Measurements from ENCODE around the gene SPG7.
A peak's percentile ranks its signal among the peaks of the same experiment; 100 is the strongest.
"Not testable (repeated sequence)": the region's sequence is repeated elsewhere in the genome, so short reads cannot be mapped to it uniquely, and the experiment has no call there.

Gene SPG7

GRCh38 chr16:89507834-89508590, at the start of gene SPG7:
Gene SPG7, plus strand, starts transcription at chr16:89508403. Its CDS starts 15 bp downstream, at chr16:89508418.
- TF ChIP-seq CTCF (IDR thresholded peaks at IDR 0.05; ENCODE audit: low read depth, low read length) = no peak
- peak within 1 kb of the TSS; percentile 73 to 82 for H3K4me3 ChIP-seq (replicated peaks in 1 of 2; ENCODE audit: low read depth in 2 of 2, low read length in 2 of 2)
- peak; percentile 85 to 90 for DNase-seq (ENCODE audit: low read depth in 2 of 2)

- no peak for TF ChIP-seq CTCF (IDR thresholded peaks at IDR 0.05; ENCODE audit: low read depth, low read length)
- DNase-seq (ENCODE audit: low read depth in 2 of 2) = peak in 1 of 2 donors; percentile 18
- H3K4me3 ChIP-seq (replicated peaks in 1 of 2; ENCODE audit: low read depth in 2 of 2, low read length in 2 of 2) = no peak overlapping the region
Observed at GRCh38 chr16:89458551-89458950, 49.7 kb upstream of the SPG7 start.

- no peak overlapping the region for H3K4me3 ChIP-seq (replicated peaks in 1 of 2; ENCODE audit: low read depth in 2 of 2, low read length in 2 of 2)
- no peak for DNase-seq (ENCODE audit: low read depth in 2 of 2)
- no peak for TF ChIP-seq CTCF (IDR thresholded peaks at IDR 0.05; ENCODE audit: low read depth, low read length)
Observed at GRCh38 chr16:89458967-89459366, 49.2 kb upstream of the SPG7 start.

- no peak for TF ChIP-seq CTCF (IDR thresholded peaks at IDR 0.05; ENCODE audit: low read depth, low read length)
- DNase-seq (ENCODE audit: low read depth in 2 of 2) = no peak
- no peak overlapping the region for H3K4me3 ChIP-seq (replicated peaks in 1 of 2; ENCODE audit: low read depth in 2 of 2, low read length in 2 of 2)
Observed at GRCh38 chr16:89460556-89460955, 47.6 kb upstream of the SPG7 start.

- H3K4me3 ChIP-seq (replicated peaks in 1 of 2; ENCODE audit: low read depth in 2 of 2, low read length in 2 of 2); DNase-seq (ENCODE audit: low read depth in 2 of 2): not testable (repeated sequence)
Observed at GRCh38 chr16:89461890-89462289, 46.3 kb upstream of the SPG7 start.

- not testable (repeated sequence) for H3K4me3 ChIP-seq (replicated peaks in 1 of 2; ENCODE audit: low read depth in 2 of 2, low read length in 2 of 2)
Observed at GRCh38 chr16:89462639-89463038, 45.6 kb upstream of the SPG7 start.

GRCh38 chr16:89463312-89463711, 44.9 kb upstream of the SPG7 start:
- DNase-seq (ENCODE audit: low read depth in 2 of 2); H3K4me3 ChIP-seq (replicated peaks in 1 of 2; ENCODE audit: low read depth in 2 of 2, low read length in 2 of 2): not testable (repeated sequence)

More at GRCh38 chr16:89462639-89463038, 45.6 kb upstream of the SPG7 start:
- DNase-seq (ENCODE audit: low read depth in 2 of 2) = not testable (repeated sequence)

GRCh38 chr16:89466920-89467319, 41.3 kb upstream of the SPG7 start:
- no peak for TF ChIP-seq CTCF (IDR thresholded peaks at IDR 0.05; ENCODE audit: low read depth, low read length)

More at GRCh38 chr16:89466920-89467319, 41.3 kb upstream of the SPG7 start:
- DNase-seq (ENCODE audit: low read depth in 2 of 2) = no peak
- H3K4me3 ChIP-seq (replicated peaks in 1 of 2; ENCODE audit: low read depth in 2 of 2, low read length in 2 of 2) = no peak overlapping the region

Data from cardiac fibroblast (primary cell).